HG02642 (cell line): ENCODE data around the gene ARF3.

ENCODE experiments used
- ATAC-seq: cut with Tn5 transposase; IDR thresholded peaks from one replicate; pipeline ENCODE4 v1.9.1; 2021; ENCODE audit warnings: mild to moderate bottlenecking; ENCODE audit not compliant: unreplicated experiment, poor library complexity

ARF3 gene

DNA sequence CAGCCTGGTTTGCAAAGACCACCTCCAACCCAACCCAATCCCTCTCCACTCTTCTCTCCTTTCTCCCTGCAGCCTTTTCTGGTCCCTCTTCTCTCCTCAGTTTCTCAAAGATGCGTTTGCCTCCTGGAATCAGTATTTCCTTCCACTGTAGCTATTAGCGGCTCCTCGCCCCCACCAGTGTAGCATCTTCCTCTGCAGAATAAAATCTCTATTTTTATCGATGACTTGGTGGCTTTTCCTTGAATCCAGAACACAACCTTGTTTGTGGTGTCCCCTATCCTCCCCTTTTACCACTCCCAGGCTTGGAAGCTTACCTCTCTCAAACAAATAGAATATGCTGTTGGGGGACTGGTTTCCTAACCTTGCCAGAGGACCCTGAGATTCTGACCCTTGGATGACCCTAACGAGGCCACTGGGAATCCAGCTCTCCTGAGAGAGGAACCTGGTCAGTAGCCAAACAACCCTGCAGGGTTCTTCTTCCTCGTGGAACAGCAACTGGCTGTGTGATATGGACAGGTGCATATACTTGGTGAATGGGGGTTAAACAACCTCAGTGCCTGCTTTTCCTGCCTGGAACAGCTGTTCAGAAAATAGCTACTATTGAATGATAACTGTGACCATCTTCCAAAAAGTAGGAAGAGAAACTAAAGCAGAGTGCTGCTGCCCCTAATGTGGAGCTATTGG lies 25.3 kb upstream of the ARF3 start:
- ATAC-seq = no peak

DNA sequence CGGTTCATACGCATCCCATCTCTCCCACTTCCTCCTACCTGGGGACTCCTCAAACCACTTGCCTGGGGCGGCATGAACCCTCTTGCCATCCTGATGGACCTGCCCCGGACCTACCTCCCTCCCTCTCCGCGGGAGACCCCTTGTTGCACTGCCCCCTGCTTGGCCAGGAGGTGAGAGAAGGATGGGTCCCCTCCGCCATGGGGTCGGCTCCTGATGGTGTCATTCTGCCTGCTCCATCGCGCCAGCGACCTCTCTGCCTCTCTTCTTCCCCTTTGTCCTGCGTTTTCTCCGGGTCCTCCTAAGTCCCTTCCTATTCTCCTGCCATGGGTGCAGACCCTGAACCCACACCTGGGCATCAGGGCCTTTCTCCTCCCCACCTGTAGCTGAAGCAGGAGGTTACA lies 24.5 kb upstream of the ARF3 start:
- no peak for ATAC-seq

DNA sequence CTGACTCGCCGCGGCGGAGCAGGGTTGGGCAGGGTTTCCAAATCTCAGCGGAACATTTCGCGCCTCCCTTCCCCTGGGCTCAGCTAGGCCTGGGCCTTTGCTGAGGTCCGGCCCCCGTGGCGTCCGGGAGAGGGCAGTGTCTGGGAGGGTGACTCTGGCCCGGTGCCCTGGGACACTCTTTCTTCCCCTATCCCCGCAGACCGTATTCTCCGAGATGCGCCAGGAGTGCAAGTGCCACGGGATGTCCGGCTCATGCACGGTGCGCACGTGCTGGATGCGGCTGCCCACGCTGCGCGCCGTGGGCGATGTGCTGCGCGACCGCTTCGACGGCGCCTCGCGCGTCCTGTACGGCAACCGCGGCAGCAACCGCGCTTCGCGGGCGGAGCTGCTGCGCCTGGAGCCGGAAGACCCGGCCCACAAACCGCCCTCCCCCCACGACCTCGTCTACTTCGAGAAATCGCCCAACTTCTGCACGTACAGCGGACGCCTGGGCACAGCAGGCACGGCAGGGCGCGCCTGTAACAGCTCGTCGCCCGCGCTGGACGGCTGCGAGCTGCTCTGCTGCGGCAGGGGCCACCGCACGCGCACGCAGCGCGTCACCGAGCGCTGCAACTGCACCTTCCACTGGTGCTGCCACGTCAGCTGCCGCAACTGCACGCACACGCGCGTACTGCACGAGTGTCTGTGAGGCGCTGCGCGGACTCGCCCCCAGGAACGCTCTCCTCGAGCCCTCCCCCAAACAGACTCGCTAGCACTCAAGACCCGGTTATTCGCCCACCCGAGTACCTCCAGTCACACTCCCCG lies 23.9 kb upstream of the ARF3 start:
- no peak for ATAC-seq

DNA sequence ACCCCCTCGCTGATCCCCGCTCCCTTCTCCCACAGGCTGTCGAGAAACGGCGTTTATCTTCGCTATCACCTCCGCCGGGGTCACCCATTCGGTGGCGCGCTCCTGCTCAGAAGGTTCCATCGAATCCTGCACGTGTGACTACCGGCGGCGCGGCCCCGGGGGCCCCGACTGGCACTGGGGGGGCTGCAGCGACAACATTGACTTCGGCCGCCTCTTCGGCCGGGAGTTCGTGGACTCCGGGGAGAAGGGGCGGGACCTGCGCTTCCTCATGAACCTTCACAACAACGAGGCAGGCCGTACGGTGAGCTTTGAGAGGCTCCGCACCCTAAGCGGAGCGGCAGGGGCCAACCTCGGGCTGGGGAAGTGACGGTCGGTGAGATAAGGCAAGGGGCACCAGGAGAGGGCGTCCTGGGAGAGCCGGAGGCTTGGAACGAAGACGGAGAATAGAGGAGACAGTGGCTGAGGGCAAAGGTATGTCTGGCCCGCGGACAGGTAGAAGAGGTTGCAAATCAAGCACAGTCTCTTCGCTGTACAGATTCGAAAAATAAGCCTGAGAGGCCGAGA lies 23.2 kb upstream of the ARF3 start:
- no peak for ATAC-seq

DNA sequence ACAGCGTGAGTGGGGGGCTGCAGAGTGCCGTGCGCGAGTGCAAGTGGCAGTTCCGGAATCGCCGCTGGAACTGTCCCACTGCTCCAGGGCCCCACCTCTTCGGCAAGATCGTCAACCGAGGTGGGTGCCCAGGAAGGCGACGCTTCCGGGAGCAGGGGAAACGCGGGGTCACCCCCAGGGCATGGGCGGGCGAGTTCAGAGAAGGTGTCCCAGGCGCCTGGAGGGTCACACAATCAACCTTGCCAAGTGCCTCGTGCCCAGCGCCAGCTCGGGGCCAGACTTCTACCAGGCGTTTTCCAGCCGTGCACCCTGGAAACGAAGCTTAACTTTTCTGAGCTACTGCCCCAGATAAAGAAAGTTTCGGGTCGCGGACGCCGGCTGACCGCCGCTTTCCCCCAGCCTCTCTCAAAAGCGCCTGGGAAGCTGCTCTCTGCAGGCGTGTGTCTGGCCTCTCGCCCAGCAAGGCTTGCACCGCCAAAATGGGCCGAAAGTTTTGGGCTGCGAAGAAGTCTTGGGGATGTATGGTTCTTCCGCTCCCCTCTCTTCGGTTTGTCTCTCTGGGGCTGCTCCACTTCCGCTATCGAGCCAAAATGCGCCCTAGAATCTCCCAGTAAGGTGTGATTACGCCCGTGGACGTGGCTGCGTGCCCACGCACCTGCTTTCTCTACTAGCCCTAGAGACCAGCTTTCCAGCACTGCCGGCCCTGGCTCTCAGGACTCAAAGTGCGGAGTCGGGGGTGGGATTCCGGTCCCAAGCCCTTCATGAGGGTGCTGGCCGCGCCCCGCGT lies 22.5 kb upstream of the ARF3 start:
- ATAC-seq = no peak

DNA sequence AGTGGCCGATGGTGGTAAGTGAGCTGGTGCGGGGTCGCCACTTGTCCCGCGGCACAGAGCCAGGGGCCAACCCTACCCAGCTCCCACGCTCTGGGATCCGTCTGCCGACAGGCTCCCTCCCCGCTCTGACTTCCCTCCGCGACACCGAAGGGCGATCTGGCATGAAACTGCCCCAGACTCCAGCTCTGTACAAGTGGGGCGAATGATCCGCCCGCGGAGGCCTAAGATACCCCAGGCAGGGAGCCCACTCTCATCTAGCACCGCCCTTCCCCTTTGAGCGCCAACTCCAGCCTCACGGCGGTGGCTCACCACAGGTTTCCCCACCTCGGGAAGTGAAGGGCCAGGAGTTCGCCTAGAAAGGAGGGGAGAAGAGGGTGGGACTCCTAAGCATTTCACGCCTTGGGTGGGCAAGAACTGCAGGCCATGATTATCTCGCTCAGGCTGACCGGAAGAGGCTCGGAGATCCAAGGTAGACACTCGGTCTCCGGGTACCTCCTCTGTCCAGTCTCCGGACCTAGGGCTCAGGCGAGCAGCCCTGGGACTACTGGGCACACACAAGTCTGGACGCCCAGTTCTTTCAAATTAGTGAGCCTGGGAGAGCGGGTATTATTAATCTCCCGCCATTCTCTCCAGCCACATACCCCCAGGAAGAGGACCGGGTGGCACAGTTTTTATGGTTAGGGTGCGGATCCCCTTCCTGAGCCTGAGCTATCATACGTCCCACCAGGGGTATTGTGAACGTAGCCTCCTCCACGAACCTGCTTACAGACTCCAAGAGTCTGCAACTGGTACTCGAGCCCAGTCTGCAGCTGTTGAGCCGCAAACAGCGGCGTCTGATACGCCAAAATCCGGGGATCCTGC lies 21.7 kb upstream of the ARF3 start:
- ATAC-seq = no peak

DNA sequence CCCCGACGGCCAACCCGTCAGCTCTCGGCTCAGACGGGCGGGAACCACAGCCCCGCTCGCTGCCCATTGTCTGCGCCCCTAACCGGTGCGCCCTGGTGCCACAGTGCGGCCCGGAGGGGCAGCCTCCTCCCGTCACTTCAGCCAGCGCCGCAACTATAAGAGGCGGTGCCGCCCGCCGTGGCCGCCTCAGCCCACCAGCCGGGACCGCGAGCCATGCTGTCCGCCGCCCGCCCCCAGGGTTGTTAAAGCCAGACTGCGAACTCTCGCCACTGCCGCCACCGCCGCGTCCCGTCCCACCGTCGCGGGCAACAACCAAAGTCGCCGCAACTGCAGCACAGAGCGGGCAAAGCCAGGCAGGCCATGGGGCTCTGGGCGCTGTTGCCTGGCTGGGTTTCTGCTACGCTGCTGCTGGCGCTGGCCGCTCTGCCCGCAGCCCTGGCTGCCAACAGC lies 21.0 kb upstream of the ARF3 start, which contains the start of gene WNT1:
WNT1 (plus strand) TSS at position 32 of the 450 bp plus-strand sequence; CDS start at position 361, 329 bp downstream.
- peak; percentile 10 for ATAC-seq

DNA sequence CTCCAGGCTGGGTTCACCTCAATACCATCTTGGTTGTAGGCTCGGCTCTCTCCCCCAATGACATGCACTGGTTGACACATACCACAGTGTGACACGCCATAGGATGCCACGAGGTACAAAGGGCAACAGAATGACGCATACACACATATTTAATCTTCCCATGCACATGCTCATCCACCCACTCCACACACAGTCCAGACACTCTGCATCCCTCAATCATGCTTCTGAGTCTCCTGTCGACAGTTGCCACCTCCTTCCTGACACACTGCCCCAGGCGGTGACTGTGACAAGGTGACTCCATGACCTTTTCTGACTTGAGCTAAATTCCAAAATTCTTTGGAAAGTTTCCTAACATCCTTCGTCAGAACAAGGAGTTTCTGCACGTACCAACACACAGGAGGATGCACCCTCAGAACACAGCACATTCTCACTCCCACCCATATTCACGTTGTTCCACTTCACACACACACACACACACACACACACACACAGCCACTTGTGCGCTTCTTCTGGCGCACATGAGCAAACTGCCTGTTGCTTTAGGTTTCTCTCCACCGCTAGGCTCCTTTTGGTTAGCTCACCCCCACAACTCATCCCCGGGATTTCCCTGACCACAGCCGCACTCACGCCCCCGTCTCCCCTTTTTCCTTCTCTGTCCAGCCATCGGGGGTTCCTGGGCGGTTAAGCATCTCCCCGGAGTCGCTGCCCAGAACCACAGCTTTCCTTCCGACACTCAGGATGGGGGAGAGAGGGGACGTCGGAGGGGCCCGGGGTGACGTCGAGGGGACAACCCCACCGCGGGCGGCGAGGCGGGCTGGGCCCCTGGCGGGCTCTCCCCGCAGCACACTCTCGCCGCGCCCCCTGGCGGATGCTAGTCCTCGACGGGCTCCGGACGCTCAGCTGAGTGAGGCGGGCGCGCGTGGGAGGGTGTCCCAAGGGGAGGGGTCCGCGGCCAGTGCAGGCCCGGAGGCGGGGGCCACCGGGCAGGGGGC lies 20.3 kb upstream of the ARF3 start:
- ATAC-seq = peak; percentile 62

DNA sequence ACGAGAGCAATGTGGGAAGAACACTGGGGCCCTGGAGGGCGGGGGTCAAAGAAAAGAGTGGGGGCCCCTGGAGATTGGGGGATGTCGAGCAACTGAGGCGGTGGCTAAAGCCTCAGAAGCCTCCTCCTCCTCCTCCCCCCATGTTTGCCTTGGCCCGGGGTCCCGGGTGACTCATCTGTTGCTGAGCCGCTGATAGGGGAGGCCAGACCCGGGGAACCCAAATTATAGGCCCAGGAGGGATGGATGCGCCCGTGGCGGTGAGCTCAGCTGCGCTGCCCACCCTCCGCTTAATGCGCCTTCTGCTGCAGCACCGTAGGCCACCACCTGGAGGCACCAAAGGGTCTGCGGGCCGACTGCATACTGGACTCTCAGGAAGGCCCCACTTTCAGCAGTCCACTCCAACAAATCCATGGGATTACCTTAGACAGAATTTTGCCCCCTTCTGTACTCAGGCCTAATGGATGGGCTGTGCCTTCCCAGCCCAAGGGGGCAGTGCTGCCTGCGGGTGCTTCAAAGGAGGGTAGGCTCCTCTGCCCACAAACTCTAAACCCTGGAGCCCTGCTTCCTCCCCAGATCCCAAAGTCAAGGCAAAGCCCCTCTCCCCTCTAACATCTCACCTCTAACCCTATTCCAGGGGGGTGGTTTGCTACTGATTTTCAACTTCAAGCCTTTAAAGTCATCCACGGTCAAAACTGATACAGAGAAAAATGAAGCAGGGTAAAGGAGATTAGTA lies 16.8 kb upstream of the ARF3 start:
- no peak for ATAC-seq

DNA sequence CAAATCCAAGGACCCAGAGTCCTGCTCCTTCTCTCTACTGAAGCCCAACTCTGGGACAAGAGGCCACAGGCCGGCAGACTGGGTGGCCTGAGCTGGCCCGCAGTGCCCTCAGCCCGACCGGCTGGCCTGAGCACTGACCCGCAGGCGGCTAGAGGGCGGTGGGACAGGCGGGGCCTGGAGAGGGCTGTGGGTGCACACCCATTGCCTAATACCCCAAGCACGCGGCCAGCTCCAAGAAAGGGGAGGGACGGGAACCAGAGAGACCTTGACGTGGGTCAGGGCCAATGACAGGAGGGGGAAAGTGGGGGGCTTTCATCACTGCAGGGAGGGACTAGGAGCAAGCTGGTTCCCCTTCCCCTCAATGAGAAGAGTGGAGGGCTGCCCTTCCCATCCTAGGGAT lies 16.2 kb upstream of the ARF3 start:
- ATAC-seq = no peak

DNA sequence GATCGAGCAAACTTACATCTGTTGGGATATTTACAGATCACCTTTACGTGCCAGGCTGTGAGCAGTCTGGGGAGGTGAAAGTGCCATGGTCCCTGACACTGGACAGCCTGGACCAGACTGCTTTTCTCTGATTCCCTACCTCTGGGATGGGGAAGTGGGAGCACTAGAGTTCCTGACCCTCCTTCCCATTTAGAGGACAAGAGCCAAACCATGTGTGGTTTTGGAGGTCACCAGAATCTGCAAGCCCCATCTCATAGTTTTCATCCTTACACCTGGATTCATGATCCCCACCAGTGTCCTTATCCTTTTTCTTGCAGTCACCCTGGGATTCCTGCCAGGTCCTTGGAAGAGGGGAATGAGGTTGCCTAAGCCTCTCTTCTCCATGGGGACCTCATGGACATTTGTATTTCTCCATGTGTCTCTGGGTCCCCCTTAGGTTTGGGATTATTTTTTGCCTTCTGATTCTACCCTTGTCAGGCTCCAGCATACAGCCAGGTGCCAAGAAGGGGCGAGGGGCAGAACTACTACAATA lies 15.7 kb upstream of the ARF3 start:
- ATAC-seq = no peak

DNA sequence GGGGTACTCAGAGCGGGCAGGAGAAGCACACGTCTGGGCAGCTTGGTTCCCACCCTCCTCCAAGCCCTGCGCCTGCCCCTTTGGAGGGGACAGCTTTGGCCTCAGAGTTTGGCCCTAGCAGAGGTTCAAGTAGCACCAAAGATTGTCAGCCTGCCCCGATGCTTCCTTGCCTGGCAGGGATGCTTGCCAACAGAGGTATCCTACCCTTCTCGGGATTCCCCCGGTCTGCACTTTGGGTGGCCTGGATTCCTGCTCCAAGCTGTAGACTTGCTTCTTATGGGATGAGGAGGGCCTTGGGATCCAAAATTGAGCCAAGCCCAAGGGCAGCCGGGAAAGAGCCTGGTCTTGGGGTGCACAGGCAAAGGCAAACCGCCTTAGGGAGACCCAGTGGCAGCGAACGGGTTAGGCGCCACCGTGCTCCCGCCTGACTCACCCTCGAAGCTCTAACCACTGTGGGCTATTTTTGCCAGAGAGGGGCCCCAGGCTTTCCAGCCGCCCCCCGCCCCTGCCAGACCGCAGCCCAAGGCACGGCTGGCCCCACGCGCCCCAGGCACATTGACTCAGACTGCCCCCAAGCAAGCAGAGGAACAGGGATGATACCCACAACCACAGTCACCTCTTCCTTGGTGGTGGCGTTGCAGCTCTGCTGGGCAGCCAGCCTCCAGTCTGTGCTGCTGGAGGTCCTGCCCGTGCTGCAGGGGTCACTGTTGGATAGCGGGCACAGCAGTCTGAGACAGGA lies 15.1 kb upstream of the ARF3 start:
- ATAC-seq = no peak

DNA sequence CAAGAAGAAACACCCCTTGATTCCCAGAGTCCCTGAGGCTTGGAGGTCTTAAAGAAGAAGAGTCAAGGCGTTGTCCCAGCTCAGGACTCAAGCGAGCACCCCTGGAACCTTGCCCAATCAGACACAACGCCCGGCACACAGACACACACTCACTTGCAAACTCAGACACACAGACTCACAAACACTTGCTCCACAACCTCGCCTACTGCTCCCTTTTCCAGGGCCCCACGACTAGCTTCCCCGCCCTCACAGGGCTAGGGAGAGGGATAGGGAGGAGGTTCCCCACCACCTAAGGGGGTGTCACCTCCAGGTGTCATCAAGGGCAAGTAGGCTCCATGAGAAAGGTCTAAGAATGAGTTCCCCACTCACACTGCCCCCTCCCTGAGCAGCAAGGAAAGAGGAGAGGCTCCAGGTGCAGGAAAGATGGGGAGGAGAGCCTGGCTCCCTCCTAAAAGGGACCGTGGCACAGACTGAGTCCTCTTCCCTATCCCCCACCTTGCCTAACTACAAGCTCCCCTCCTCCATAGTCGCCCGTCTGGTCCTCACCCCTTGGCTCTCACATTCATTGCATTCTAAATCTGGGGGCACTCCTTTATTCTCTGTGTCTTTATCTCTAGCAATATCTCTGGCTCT lies 13.5 kb upstream of the ARF3 start:
- no peak for ATAC-seq

DNA sequence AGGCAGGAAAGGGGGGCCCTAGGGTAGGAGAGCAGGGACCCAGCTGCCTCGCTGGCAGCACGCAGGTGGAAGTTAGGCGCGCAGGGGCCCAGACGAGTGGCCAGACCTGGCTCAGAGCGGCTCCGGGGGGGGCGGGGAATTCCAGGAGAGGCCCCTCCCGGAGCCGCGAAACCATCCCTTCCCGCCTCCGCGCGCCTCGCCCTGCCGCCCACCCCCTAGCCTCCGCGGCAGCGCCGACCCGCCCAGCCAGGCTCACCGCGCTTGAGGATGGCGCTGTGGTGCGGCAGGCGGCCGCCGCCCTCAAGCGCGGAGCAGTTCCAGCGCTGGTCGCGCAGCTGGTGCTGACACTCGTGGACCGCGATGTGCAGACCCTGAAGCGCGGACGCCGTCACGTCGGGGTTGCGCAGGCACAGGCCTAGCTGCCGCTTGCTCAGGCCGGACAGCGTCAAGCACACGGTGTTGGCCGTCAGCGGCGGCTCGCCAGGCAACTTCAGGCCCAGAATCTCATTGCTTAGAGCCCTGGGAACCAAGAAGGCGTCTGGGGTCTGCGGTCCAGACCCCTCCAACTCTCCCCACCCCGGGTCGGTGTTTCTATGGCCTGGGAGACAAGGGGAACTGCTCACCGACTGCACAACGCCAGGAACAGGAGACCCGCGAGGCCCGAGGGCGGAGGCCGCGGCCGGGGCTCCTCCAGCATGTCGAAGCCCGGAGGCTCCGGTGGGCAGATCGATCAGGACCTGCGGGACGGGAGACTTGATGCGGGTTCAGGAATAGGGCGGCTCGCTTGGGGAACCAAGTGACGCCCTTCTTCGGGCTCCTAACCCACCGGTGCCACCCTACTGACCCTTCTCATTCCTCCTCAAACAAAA lies 12.8 kb upstream of the ARF3 start:
- ATAC-seq = no peak

DNA sequence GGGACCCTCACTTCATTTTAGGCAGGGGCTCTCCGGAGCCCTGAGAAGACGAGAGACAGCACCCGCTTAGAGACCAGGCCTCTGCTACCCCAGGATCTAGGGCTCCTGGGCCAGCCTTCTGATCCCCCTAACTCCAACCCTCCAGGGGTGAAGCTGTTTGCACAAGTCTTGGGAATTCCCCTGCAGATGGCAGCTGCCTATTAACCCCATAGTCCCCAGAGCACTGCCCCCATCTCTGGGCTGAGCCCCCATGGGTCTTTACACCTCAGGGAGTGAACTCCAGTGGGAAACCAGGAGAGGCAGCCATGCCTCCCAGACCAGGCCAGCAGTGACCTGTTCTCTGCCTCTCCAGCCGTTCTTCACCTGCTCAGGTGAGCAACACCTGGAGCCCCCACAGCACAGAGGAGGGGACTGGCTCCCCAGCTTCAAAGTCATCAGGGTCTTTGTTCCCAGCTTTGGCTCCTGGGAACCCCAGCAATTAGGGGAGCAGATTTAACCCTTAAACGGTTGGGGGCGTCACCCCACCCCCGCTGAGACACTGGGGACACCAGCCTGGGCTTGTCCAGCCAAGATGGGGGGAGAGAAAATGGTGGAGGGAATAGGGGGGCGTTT lies 12.0 kb upstream of the ARF3 start:
- no peak for ATAC-seq
